Activated T-helper 1 cell treated with Interleukin-2 at 50 U/mL for 16 hours (primary cell): ENCODE data around the gene UCHL5.
"Not testable (repeated sequence)": the region's sequence is repeated elsewhere in the genome, so short reads cannot be mapped to it uniquely, and the experiment has no call there.

Source experiments
- DNase-seq: peaks from one replicate; pipeline ENCODE4 v3.0.0-alpha.2; 2020; ENCODE audit warnings: low read depth

Gene UCHL5

DNA sequence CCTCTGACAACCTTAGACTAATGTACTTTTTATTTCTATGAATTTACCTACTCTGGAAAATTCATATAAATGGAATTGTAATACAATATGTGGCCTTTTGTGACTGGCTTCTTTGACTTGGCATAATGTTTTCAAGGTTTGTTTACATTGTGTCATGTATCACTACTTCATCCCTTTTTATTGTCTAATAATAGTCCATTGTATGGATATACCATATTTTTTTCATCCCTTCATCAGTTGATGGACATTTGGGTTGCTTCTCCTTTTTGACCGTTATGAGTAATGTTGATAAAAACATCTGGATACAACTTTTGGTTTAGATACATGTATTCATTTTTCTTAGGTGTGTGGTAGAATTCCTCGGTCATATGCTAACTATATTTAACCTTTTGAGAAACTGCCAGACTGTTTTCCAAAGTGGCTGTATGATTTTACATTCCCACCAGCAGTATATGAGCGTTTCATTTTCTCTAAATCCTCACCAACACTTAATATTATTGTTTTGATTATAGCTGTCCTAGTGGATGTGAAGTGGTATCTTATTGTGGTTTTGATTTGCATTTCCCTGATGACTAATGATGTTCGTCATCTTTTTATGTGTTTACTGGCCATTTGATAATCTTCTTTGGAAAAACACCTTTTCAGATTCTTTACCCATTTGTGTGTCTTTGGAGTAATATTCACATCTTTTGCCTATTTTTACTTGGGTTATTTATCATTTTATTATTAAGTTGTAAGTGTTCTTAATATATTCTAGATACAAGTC is 3.7 kb upstream of the UCHL5 start:
- no peak for DNase-seq

GRCh38 chr1:193060938-193061337 is 1.8 kb upstream of the UCHL5 start:
- DNase-seq: no peak

GRCh38 chr1:193060406-193060805 is 1.2 kb upstream of the UCHL5 start:
- DNase-seq: no peak

GRCh38 chr1:193060115-193060403 is 899 bp upstream of the UCHL5 start:
- DNase-seq: no peak

GRCh38 chr1:193058529-193059281 is 455 bp downstream of the UCHL5 start:
- peak; percentile 6 for DNase-seq

DNA sequence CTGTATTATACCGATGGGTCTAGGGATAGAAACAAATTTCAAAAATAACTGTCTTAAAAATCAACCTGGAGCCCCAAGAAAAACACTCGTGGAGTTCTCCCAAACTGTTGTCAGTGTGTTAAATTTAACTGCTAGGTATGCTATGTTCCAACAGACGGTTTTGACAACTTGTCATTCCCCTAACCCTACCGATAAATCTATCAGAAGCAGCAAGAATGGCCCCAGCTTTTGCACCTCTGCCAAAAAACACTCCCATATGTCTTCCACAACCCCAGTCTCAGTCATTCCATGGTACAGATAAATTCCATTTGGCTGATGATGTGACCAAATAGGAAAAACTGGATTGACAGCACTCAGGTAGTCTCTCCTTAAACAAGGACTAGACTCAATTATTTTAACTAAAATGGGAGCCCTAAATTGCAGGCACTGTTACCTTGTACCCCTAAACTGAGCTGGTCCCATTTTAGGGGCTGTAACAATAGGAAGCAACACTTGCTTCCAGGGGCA is 4.9 kb downstream of the UCHL5 start:
- DNase-seq: no peak

DNA sequence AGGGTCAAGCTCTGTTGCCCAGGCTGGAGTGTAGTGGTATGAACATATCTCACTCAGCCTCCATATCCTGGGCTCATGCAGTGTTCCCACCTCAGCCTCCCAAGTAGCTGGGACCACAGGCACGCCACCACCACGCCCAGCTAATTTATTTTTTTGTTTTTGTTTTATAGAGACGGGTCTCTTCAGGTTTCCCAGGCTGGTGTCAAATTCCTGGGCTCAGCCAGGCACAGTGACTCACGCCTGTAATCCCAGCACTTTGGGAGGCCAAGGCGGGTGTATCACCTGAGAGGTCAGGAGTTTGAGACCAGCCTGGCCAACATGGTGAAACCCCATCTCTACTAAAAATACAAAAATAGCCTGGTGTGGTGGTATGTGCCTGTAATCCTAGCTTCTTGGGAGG is 10.2 kb downstream of the UCHL5 start:
- not testable (repeated sequence) for DNase-seq

DNA sequence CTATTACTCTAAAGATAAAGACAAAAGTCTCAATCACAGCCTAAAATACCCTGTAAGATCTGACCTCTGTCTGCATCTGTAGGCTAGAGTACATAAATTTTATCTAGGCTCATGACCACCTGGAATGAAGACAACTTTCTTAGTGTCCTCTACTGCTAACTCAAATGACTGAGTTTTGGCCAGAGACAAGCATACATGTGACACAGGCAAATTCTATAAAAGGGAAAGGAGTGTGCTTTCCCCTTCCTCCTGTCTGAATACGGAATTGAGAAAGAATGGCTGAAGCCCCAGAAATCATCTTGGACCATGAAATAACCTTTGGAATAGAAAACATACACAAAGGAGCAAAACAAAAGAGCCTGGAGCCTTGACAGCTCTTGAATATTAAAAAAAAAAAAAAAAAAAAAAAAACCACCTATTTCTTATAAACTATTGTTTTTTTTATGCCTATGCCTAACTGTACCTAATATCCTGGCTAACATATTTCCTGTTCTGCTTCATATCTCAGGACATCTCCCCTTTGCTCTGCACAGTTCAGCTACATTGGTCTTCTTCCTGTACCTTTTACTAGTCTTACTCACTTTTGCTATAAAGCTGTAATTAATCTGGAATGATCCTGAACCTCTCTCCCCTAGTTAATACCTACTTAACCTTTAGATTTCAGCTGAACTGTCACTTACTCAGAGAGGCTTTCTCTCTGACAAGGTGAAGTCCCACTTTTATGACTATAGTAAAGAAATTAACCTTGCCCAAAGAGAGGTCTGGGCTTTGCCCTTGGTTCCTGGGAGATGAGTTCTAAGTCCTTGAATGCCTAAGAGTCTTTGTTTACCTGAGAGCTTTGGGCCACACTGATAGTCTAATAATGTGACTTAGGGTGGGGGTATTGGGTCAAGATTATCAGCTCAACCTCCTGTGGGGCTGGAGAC is 16.1 kb downstream of the UCHL5 start:
- DNase-seq: no peak

GRCh38 chr1:193040011-193040410 is 19.1 kb downstream of the UCHL5 start:
- no peak for DNase-seq

DNA sequence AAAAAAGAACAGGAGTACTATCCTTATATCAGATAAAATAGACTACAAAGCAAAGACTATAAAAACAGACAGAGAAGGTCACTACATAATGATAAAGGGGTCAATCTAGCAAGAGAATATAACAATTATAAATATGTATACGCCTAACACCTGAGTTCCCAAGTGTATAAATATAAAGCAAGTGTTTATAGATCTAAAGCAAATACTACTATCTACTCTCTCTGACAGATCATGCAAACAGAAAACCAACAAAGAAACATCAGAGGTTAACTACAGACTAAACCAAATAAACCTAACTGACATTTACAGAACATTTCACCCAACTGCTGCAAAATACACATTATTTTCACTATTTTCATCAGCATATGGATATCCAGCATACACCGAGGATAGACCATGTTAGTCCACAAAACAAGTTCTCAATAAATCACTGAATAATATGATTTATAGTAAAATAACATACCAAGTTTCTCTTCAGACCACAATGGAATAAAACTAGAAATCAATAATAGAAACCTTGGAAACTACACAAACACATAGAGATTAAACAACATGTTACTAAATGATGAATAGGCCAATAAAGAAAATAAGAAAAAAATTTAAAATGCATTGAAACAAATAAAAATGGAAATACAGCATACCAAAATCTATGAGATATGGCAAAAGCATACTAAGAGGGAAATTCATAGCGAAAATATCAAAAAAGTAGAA is 22.7 kb downstream of the UCHL5 start:
- no peak for DNase-seq

DNA sequence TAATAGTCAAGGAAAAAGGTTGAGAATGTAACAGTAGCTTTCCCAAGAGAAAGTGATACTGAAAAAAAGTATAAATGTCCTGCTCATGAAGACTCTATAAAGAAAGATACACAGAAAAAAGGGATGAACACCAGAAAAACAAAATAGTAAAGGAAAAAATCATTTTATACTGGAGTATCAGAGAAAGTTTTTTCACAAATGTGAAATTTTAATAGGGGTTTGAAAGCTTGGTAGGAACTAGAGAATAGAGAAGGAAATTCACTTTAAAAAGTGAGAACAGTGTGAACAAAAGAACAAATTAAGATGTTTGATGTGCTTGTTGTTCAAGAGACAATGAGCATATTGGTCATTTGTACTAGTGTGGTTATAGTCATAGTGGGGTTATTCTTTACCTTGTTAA is 25.6 kb downstream of the UCHL5 start:
- DNase-seq: no peak

DNA sequence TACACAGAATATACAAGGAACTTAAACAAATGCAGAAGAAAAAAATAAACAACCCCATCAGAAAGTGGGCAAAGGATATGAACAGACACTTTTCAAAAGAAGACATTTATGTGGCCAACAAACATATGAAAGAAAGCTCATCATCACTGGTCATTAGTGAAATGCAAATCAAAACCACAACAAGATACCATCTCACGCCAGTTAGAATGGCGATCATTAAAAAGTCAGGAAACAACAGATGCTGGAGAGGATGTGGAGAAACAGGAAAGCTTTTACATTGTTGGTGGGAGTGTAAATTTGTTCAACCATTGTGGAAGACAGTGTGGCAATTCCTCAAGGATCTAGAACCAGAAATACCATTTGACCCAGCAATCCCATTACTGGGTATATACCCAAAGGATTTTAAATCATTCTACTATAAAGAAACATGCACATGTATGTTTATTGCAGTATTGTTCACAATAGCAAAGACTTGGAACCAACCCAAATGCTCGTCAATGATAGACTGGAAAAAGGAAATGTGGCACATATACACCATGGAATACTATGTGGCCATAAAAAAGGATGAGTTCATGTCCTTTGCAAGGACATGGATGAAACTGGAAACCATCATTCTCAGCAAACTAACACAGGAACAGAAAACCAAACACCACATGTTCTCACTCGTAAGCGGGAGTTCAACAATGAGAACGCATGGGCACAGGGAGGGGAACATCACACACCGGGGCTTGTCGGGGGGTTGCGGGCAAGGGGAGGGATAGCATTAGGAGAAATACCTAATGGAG is 26.3 kb downstream of the UCHL5 start:
- not testable (repeated sequence) for DNase-seq

DNA sequence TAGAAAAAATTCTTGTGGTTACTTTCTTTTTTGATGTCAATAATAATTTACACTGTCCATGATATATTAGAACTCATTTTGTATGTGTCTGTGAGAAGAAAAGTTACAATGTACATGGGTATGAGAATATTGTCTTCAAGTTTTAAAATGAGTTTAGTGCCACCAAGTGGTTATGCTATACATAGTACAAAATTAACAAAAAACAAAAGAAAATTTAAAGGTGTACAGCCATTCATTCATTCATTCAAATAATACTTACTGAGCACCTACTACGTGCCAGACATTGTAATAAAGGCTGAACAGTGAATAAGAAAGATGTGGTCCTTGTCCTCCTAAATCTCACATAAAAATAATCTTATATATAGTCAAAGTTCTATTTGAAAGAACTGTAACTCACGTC is 27.7 kb downstream of the UCHL5 start:
- DNase-seq: no peak

GRCh38 chr1:193030280-193030679 is 28.9 kb downstream of the UCHL5 start:
- DNase-seq: no peak

DNA sequence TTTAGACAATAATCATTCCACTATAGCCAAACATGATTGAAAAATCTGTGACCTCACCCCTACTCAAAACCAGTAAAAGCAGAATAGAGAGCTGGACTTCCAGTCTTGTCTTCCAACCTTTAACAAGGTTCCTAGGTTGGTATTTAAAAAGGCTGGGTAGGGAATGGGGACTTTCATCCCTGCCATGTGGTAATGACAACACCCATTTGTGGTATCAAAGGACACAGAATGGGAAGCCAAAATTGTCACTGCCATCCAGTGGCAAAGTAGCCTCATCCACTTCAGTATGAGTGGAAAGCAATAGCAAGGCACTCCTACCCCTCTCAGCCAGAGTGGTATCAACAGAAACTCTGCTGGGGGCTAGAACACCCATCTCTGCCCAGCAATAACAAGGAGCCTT is 33.9 kb downstream of the UCHL5 start:
- DNase-seq: no peak

GRCh38 chr1:193019442-193020026 is 39.6 kb downstream of the UCHL5 start:
- DNase-seq: no peak

DNA sequence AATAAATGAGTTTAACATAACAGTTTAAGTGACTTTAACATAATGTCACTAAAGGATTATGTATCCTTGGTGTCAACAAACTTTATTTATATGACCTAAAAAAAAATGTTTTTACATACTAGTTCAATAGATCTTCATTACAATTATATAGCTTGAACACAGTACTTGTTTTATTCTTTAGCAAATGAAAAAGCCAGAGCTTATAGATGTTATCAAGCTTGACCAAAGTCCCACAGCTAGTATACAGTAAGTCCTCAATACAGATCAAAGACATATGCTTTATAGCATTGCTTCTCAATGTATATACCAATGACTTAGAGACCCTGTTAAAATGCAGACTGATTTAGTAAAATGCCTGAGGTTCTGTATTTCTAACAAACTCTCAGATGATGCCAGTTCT is 42.4 kb downstream of the UCHL5 start:
- DNase-seq: no peak

DNA sequence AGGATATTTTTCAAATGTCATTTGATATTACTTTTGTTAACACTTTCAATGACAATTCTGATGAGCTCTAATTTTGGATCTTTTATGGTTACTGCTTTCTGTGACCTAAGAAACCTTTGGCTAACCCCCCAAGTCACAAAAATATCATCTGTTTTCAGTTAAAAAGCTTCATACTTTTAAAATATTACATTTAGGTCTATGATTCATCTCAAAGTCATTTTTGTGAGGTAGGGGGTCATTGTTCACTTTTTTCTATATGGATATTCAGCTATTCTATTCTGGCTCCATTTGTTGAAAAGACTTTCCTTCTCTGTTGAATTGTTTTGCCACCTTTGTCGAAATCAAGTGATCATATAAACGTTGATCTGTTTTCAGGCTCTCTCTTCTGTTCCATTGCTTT is 44.8 kb downstream of the UCHL5 start:
- DNase-seq: no peak

DNA sequence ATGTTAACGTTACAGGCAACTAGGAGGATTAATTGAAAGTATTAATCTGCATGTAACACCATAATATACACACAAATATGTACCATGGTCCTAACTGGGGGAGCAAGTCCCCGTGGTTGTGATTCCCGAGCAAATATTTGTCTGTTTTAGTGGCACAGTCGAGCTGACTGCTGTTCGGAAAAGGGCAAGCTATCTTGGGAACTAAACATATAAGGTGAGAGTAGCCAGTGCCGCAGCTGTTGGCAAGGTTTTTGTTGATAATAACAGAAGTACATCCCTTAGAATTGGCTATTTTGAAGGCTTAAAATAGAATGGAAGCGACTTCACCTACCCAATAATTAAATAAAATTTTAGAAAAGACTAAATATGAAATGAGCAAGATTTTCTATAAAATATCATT is 45.5 kb downstream of the UCHL5 start:
- DNase-seq: no peak

GRCh38 chr1:193013005-193013404 is 46.2 kb downstream of the UCHL5 start:
- no peak for DNase-seq

DNA sequence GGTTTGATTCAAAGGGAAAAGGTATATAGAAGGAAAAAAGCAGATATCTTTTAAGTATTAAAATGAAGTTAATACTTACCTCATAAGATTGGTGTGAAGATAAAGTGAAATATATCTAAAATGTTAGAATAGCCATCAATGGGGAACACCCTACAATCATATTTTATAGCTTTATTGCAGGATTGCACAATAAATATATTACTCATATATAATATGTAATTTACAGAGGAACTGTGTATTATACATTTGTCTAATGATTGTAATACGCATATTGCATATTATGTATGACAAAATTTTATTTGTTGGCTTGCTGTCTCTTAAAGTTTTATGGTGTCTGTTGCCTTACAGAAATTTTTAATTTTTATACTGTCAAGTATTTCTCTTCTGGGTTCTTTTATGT is 47.8 kb downstream of the UCHL5 start:
- DNase-seq: no peak
